ENCODE measurements around the gene SERPINA3. TPM values are rescaled to one million over a fixed set of nuclear protein-coding genes. Genes with fewer than 3 reads are reported as not detected.

The SERPINA3 gene
- total and polyA plus RNA-seq, 2 of the 8 experiments (the other 6 are each of a cell fraction or from before 2014, with no cell fraction given): not detected

DNA sequence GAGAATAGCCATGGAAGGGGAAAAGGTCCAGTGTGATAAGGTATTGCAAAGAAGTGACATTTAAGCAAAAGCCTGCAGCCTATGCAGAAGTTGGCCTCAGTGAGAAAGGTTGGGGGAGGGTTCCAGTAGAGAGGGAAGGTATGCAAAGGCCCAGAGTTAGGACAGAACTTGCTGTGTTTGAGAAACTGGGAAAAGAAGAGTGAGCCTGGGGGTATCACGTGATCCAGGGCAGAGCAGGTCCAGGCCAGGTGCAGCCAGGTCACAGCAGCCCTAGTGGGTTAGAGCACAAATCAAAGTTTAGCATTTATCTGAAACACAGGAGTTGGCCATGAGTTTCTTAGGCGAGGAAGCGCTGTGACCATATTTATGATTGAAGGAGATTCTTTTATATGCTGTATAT, 29.3 kb upstream of the SERPINA3 start (continued):
- TF ChIP-seq POLR2AphosphoS5 (IDR thresholded peaks at IDR 0.05; ENCODE audit: low read depth, low read length) (no peak), CBX5 (IDR thresholded peaks at IDR 0.05; ENCODE audit: low read depth, low read length) (no peak), SUZ12 (IDR thresholded peaks at IDR 0.05; ENCODE audit: low read length) (no peak), ZNF274 (IDR thresholded peaks at IDR 0.05; ENCODE audit: borderline replicate concordance, extremely low read depth, low read length) (no peak)
- TF ChIP-seq, protein P1, sequence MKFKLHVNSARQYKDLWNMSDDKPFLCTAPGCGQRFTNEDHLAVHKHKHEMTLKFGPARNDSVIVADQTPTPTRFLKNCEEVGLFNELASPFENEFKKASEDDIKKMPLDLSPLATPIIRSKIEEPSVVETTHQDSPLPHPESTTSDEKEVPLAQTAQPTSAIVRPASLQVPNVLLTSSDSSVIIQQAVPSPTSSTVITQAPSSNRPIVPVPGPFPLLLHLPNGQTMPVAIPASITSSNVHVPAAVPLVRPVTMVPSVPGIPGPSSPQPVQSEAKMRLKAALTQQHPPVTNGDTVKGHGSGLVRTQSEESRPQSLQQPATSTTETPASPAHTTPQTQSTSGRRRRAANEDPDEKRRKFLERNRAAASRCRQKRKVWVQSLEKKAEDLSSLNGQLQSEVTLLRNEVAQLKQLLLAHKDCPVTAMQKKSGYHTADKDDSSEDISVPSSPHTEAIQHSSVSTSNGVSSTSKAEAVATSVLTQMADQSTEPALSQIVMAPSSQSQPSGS (IDR thresholded peaks at IDR 0.05; ENCODE audit: low read length): no peak
